HG02798 (cell line): Measurements from ENCODE around the gene C11orf24.
A peak's percentile ranks its signal among the peaks of the same experiment; 100 is the strongest.
"Not testable (repeated sequence)": the region's sequence is repeated elsewhere in the genome, so short reads cannot be mapped to it uniquely, and the experiment has no call there.

Experiments
- ATAC-seq: cut with Tn5 transposase; IDR thresholded peaks from one replicate; pipeline ENCODE4 v1.9.1; 2021; ENCODE audit warnings: mild to moderate bottlenecking; ENCODE audit not compliant: unreplicated experiment, poor library complexity

C11orf24 gene

DNA sequence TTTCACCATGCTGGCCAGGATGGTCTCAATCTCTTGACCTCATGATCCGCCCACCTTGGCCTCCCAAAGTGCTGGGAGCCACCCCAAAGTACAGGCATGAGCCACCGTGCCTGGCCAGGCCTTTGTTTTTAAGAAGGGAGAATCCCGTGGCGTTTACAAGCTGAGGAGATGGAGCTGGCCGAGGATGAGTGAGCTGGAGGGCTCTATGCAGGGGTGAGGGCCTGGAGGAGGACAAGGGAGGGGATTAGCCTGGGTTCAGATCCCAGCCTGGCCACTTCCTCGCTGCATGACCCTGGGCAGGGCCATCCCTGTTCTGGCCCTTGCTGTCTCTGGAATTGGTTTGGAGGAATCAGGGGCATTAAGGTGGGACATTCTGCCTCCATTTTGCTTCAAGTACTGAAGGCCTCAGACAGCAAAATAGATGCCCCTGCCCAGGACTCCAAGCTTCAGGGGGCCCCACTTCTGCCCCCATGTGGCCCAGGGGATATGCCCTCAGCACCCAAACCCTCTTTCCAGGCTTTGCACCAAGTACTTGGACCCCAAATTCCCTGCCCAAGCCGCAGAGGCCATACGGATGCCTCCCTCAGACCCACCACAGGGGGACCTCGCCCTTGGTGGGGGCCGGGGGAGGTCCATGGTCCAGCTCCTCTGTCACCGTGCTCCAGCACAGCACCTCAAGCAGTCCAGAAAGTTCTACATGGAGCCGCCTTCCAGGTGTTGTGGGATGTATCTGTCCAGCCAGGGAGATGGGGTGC, 28.5 kb upstream of the C11orf24 start:
- no peak for ATAC-seq

DNA sequence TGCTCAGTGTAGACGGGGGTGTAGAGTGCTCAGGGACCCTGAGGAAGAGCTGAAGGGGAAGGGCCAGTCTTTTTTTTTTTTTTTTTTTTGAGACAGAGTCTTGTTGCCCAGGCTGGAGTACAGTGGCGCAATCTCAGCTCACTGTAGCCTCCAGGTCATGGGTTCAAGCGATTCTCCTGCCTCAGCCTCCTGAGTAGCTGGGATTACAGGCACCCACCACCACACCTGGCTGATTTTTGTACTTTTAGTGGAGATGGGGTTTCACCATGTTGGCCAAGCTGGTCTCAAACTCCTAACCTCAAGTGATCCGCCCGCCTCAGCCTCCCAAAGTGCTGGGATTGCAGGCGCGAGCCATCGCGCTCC, 27.7 kb upstream of the C11orf24 start:
- ATAC-seq: not testable (repeated sequence)

- ATAC-seq: no peak
Measured at GRCh38 chr11:68298659-68299516, 27.1 kb upstream of the C11orf24 start.

GRCh38 chr11:68297812-68298658, 26.3 kb upstream of the C11orf24 start:
- ATAC-seq: peak; percentile 75

- no peak for ATAC-seq
Measured at GRCh38 chr11:68297494-68297811, 25.7 kb upstream of the C11orf24 start.

- no peak for ATAC-seq
Measured at GRCh38 chr11:68297052-68297378, 25.2 kb upstream of the C11orf24 start.

- no peak for ATAC-seq
Measured at GRCh38 chr11:68296344-68297051, 24.7 kb upstream of the C11orf24 start.

- ATAC-seq: no peak
Measured at GRCh38 chr11:68295940-68296339, 24.2 kb upstream of the C11orf24 start.

DNA sequence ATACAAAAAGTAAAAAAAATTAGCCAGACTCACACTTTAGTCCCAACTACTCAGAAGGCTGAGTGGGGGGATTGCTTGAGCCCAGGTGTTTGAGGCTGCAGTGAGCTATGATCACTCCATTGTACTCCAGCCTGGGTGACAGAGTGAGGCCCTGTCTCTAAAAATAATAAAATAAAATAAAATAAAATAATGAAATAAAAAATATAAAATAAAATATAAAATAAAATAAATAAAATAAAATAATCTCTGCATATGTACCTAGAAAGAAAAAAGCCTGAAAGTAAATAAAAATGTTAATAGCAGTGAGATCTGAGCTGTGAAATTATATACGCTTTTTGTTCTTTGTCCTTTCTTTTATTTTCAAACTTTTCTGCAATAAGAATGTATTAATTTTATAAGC, 23.5 kb upstream of the C11orf24 start:
- ATAC-seq: no peak

DNA sequence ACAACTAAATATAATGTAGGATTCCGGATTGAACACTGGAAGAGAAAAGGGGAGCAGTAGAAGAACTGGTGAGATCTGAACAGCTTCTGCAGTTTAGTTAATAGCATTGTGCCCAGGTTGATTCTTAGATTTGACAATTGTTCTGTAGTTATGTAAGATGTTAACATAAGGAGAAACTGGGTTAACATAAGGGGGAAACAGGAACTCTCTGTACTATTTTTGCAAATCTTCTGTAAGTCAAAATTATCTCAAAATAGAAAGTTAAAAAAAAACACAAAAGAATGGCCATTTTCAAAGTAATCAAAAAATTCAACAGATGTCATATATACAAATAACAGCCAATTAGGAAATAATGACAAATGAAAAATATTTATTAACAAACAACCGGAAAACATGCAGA, 21.9 kb upstream of the C11orf24 start:
- ATAC-seq: no peak

DNA sequence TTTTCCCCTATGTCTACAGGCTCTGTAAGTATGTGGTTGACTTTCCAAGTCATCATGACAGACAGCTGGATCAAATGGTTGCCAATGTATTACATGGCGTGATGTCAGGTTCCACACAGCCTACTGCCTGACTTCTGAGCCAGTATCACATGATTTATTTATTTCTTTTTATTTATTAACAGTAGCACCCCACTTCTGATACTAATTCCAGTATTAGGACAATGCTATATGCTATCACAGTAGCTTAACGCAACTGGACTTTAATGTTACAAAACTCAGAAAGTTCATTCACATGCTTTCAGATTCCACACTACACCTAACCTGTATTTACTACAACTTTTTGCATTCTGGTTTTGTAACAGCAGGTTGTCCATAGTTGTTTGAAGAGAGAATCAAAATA, 17.7 kb upstream of the C11orf24 start:
- no peak for ATAC-seq

DNA sequence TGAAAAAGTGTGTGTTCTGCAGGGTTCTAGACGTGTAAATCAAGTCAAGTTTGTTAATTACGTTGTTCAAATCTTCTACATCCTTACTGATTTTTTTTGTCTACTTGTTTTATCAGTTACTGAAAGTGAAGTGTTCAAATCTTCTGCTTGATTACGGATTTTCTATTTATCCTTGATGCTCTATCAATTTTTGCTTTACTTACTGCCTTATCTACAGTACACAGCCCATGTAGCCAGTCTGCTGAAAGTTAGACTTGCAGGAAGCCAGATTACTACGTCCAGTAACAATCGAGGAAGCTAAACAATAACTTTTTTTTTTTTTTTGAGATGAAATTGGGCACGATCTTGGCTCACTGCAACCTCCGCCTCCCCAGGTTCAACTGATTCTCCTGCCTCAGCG, 15.6 kb upstream of the C11orf24 start:
- no peak for ATAC-seq

- ATAC-seq: not testable (repeated sequence)
Measured at GRCh38 chr11:68284588-68284987, 12.8 kb upstream of the C11orf24 start.

DNA sequence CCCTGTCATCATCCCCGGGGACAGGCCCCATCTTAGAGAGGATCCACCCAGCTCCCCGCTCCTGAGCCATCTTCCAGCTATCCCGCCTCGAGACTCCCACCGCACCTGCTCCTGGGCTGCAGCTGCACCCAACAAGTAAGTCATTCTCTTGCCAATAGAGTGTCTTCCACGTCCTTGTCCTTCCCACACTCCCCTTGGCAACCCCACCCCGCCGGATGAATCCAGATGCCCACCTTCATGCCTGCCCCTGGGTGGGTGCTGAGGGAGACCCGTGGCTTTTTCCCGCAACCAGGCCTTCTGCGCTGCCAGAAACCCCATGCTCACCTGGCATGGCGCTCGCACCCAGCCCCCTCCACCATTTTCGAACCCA, 11.1 kb upstream of the C11orf24 start:
- no peak for ATAC-seq

GRCh38 chr11:68282141-68282860, 10.5 kb upstream of the C11orf24 start:
- peak; percentile 63 for ATAC-seq

DNA sequence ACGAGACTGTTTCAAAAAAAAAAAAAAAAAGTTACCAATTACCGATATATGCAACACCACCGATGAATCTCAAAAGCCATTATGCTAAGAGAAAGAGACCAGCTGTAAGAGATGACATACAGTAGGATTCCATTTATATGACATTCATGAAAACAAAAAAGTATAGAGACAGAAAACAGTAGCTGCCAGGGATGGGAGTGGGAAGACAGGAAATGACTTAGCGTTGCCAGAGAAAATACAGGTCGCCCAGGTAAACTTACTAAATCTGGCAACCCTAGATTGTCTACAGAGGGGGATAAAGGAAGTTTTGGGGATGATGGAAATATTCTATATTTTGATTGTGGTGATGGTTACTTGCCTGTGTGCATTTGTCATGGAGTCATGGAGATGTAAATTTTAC, 7.9 kb upstream of the C11orf24 start:
- ATAC-seq: no peak

DNA sequence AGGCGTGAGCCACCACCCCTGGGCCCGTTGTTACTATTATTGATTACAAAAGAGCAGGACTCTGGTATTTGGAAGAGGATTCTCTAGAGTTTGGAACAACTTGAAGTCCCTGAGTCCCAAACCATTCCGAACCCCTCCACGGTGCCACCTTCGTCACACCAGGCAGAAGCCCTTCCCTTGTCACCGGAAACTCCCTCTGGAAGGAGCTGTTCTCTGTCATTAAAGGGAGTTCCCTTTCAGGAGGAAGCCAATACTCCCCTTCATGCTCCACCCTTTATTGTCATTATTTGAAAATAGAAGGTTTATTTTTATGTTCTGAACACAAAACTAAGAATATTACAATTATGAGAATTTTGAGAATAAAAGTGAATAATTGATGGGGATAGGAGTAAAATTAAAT, 5.1 kb upstream of the C11orf24 start:
- no peak for ATAC-seq

GRCh38 chr11:68275721-68276507, 4.1 kb upstream of the C11orf24 start:
- no peak for ATAC-seq

DNA sequence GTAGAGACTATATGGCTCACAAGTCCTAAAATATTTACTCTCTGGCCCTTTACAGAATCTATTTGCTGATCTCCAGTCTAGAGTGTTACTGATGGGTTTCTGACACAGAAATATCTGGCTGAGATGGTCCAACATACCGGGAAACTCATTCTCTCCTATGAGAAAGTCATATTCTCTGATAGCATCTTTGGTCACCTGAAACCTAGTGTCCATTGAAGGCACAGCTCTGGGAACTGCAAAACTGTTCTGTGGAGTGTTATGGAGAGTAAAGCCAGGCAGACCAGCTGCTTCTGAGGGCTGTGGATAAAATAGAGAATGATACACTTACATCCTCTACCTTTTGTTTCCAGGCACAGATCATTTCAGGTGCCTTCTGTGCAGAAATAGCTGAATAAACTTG, 2.5 kb upstream of the C11orf24 start:
- ATAC-seq: no peak
